Stimulated activated naive CD8-positive, alpha-beta T cell treated with anti-CD3 and anti-CD28 coated beads, Interleukin-15, amount 100 ng/mL, for 72 hours (primary cell): ENCODE measurements around the gene ACTR3.
"Not testable (repeated sequence)": the region's sequence is repeated elsewhere in the genome, so short reads cannot be mapped to it uniquely, and the experiment has no call there.

Source experiments
- ATAC-seq: fragments of 150-1000 bp; cut with Tn5 transposase; 2 replicates; pipeline ENCODE4 v1.10.0; 2021; ENCODE audit warnings: mild to moderate bottlenecking, moderate library complexity
- DNase-seq, 2 donors: peaks; one replicate each; pipeline ENCODE4 v3.0.0; 2021 to 2022
- H3K27ac Mint-ChIP-seq, 2 donors: one replicate each; pipeline ENCODE4 v1.8.0; 2022; ENCODE audit warnings: mild to moderate bottlenecking in 2 of 2, mixed read lengths in 2 of 2, moderate library complexity in 2 of 2
- H3K27me3 Mint-ChIP-seq: one replicate; pipeline ENCODE4 v1.8.0; 2022; ENCODE audit warnings: mixed read lengths
- H3K4me1 Mint-ChIP-seq: one replicate; pipeline ENCODE4 v1.8.0; 2022; ENCODE audit warnings: mild to moderate bottlenecking, mixed read lengths
- H3K4me3 Mint-ChIP-seq, 2 donors: one replicate each; pipeline ENCODE4 v1.8.0; 2022; ENCODE audit warnings: mild to moderate bottlenecking in 2 of 2, mixed read lengths in 2 of 2, moderate library complexity in 1 of 2
- H3K9me3 Mint-ChIP-seq, 2 donors: one replicate each; pipeline ENCODE4 v1.8.0; 2022; ENCODE audit warnings: mixed read lengths in 2 of 2

Gene ACTR3

GRCh38 chr2:113910967-113911678 is 21.2 kb downstream of the ACTR3 start:
- H3K4me1 Mint-ChIP-seq, result peaks cover 60% of the 10 kb centered on the region

GRCh38 chr2:113915082-113915819 is 25.4 kb downstream of the ACTR3 start:
- Mint-ChIP-seq H3K4me1 (peaks cover 48% of the 10 kb centered on the region), H3K4me3 (no peak overlapping the region), H3K27ac (peak overlapping the region in 1 of 2 donors; percentile 53), H3K27me3 (no peaks in the 10 kb centered on the region), H3K9me3 (no peaks in the 10 kb centered on the region)
- DNase-seq, result no peak
- ATAC-seq, result no peak

More at GRCh38 chr2:113910967-113911678, 21.2 kb downstream of the ACTR3 start:
- H3K27me3 Mint-ChIP-seq, result no peaks in the 10 kb centered on the region
- H3K9me3 Mint-ChIP-seq, result no peaks in the 10 kb centered on the region
- peak overlapping the region; percentile 70 to 86 for H3K27ac Mint-ChIP-seq
- DNase-seq (no peak), ATAC-seq (no peak)
- peak overlapping the region in 1 of 2 donors; percentile 74 for H3K4me3 Mint-ChIP-seq

GRCh38 chr2:113918229-113918628 is 28.3 kb downstream of the ACTR3 start:
- ATAC-seq (no peak), DNase-seq (no peak)
- no peak overlapping the region for H3K27ac Mint-ChIP-seq
- no peaks in the 10 kb centered on the region for H3K27me3 Mint-ChIP-seq
- no peaks in the 10 kb centered on the region for H3K9me3 Mint-ChIP-seq
- H3K4me3 Mint-ChIP-seq, result no peak overlapping the region
- peaks cover 32% of the 10 kb centered on the region for H3K4me1 Mint-ChIP-seq

- H3K27me3 Mint-ChIP-seq, result no peaks in the 10 kb centered on the region
- no peak overlapping the region for H3K27ac Mint-ChIP-seq
- DNase-seq (no peak), ATAC-seq (no peak)
- H3K4me3 Mint-ChIP-seq, result no peak overlapping the region
- peaks cover 20% of the 10 kb centered on the region for H3K4me1 Mint-ChIP-seq
- H3K9me3 Mint-ChIP-seq, result no peaks in the 10 kb centered on the region
Measured at GRCh38 chr2:113920996-113921395, 31.1 kb downstream of the ACTR3 start.

GRCh38 chr2:113922335-113922734 is 32.4 kb downstream of the ACTR3 start:
- ATAC-seq, result peak; percentile 17

GRCh38 chr2:113922784-113923183 is 32.9 kb downstream of the ACTR3 start:
- DNase-seq (no peak), ATAC-seq (peak; percentile 85)
- no peak overlapping the region for H3K4me3 Mint-ChIP-seq
- no peaks in the 10 kb centered on the region for H3K27me3 Mint-ChIP-seq
- H3K4me1 Mint-ChIP-seq, result peaks cover 4% of the 10 kb centered on the region
- H3K9me3 Mint-ChIP-seq, result no peaks in the 10 kb centered on the region
- H3K27ac Mint-ChIP-seq, result no peak overlapping the region

More at GRCh38 chr2:113922335-113922734, 32.4 kb downstream of the ACTR3 start:
- Mint-ChIP-seq H3K27me3 (no peaks in the 10 kb centered on the region), H3K9me3 (no peaks in the 10 kb centered on the region), H3K27ac (no peak overlapping the region), H3K4me3 (no peak overlapping the region), H3K4me1 (peaks cover 9% of the 10 kb centered on the region)
- no peak for DNase-seq

GRCh38 chr2:113925884-113926283 is 36.0 kb downstream of the ACTR3 start:
- H3K4me3 Mint-ChIP-seq, result no peak overlapping the region
- DNase-seq (no peak), ATAC-seq (no peak)
- no peaks in the 10 kb centered on the region for H3K27me3 Mint-ChIP-seq
- H3K4me1 Mint-ChIP-seq, result peaks cover 16% of the 10 kb centered on the region
- no peak overlapping the region for H3K27ac Mint-ChIP-seq
- H3K9me3 Mint-ChIP-seq, result no peaks in the 10 kb centered on the region

GRCh38 chr2:113926314-113926713 is 36.4 kb downstream of the ACTR3 start:
- DNase-seq, result no peak
- peak; percentile 30 for ATAC-seq
- H3K9me3 Mint-ChIP-seq, result no peaks in the 10 kb centered on the region
- no peaks in the 10 kb centered on the region for H3K27me3 Mint-ChIP-seq
- no peak overlapping the region for H3K4me3 Mint-ChIP-seq
- H3K27ac Mint-ChIP-seq, result no peak overlapping the region
- peaks cover 20% of the 10 kb centered on the region for H3K4me1 Mint-ChIP-seq

GRCh38 chr2:113930448-113930847 is 40.6 kb downstream of the ACTR3 start:
- peaks cover 22% of the 10 kb centered on the region for H3K4me1 Mint-ChIP-seq

GRCh38 chr2:113937501-113937900 is 47.6 kb downstream of the ACTR3 start:
- H3K27ac Mint-ChIP-seq, result no peak overlapping the region
- no peak overlapping the region for H3K4me3 Mint-ChIP-seq
- H3K4me1 Mint-ChIP-seq, result no peaks in the 10 kb centered on the region
- H3K27me3 Mint-ChIP-seq, result no peaks in the 10 kb centered on the region
- ATAC-seq, result no peak
- DNase-seq, result no peak
- peaks cover 0 to 5% of the 10 kb centered on the region in 2 donors for H3K9me3 Mint-ChIP-seq

More at GRCh38 chr2:113930448-113930847, 40.6 kb downstream of the ACTR3 start:
- DNase-seq (no peak), ATAC-seq (no peak)
- Mint-ChIP-seq H3K27ac (no peak overlapping the region), H3K9me3 (no peaks in the 10 kb centered on the region), H3K4me3 (no peak overlapping the region), H3K27me3 (no peaks in the 10 kb centered on the region)

GRCh38 chr2:113940891-113941290 is 51.0 kb downstream of the ACTR3 start:
- Mint-ChIP-seq H3K27ac (no peak overlapping the region), H3K9me3 (peaks cover 0 to 5% of the 10 kb centered on the region in 2 donors), H3K4me1 (no peaks in the 10 kb centered on the region), H3K4me3 (no peak overlapping the region), H3K27me3 (no peaks in the 10 kb centered on the region)
- DNase-seq, result no peak
- no peak for ATAC-seq

- ATAC-seq, H3K27ac Mint-ChIP-seq, H3K9me3 Mint-ChIP-seq: not testable (repeated sequence)
Measured at GRCh38 chr2:113945784-113946183, 55.9 kb downstream of the ACTR3 start.

GRCh38 chr2:113950906-113951305 is 61.0 kb downstream of the ACTR3 start:
- not testable (repeated sequence) for H3K4me3 Mint-ChIP-seq, ATAC-seq
- peak overlapping the region in 1 of 2 donors; percentile 39 for H3K27ac Mint-ChIP-seq

More at GRCh38 chr2:113945784-113946183, 55.9 kb downstream of the ACTR3 start:
- not testable (repeated sequence) for H3K4me3 Mint-ChIP-seq, H3K27me3 Mint-ChIP-seq, H3K4me1 Mint-ChIP-seq, DNase-seq

GRCh38 chr2:113961000-113961399 is 71.1 kb downstream of the ACTR3 start:
- no peaks in the 10 kb centered on the region for H3K9me3 Mint-ChIP-seq

More at GRCh38 chr2:113950906-113951305, 61.0 kb downstream of the ACTR3 start:
- H3K9me3 Mint-ChIP-seq, DNase-seq, H3K27me3 Mint-ChIP-seq: not testable (repeated sequence)
- H3K4me1 Mint-ChIP-seq, result peaks cover 13% of the 10 kb centered on the region

GRCh38 chr2:113962692-113963480 is 73.0 kb downstream of the ACTR3 start:
- Mint-ChIP-seq H3K9me3 (no peaks in the 10 kb centered on the region), H3K4me3 (no peak overlapping the region), H3K4me1 (peaks cover 15% of the 10 kb centered on the region), H3K27me3 (no peaks in the 10 kb centered on the region), H3K27ac (peak overlapping the region in 1 of 2 donors; percentile 61)
- DNase-seq (no peak), ATAC-seq (no peak)

More at GRCh38 chr2:113961000-113961399, 71.1 kb downstream of the ACTR3 start:
- Mint-ChIP-seq H3K27ac (no peak overlapping the region), H3K4me1 (peaks cover 3% of the 10 kb centered on the region), H3K4me3 (no peak overlapping the region), H3K27me3 (no peaks in the 10 kb centered on the region)
- DNase-seq (no peak), ATAC-seq (no peak)
